Mesendoderm (in vitro differentiated cells): ENCODE results near the gene PSORS1C1. TPM values are rescaled to one million over a fixed set of nuclear protein-coding genes. Genes with fewer than 3 reads are reported as not detected.
"Not testable (repeated sequence)": the region's sequence is repeated elsewhere in the genome, so short reads cannot be mapped to it uniquely, and the experiment has no call there.

Source experiments
- DNase-seq: peaks from one replicate; pipeline ENCODE4 v3.0.0; 2013
- H2AK5ac ChIP-seq: 2 replicates; pipeline ENCODE4 v1.6.1; 2013; ENCODE audit warnings: low read length, inconsistent platforms
- H2BK120ac ChIP-seq: 2 replicates; pipeline ENCODE4 v1.6.1; 2013; ENCODE audit warnings: low read depth, mild to moderate bottlenecking, low read length, moderate library complexity, mixed read lengths
- H2BK15ac ChIP-seq: replicated peaks from 2 replicates; pipeline ENCODE4 v1.6.1; 2013; ENCODE audit warnings: low read depth, mild to moderate bottlenecking, moderate library complexity
- H2BK5ac ChIP-seq: 2 replicates; pipeline ENCODE4 v1.6.1; 2013; ENCODE audit warnings: low read length, inconsistent platforms
- H3K18ac ChIP-seq: 2 replicates; pipeline ENCODE4 v1.6.1; 2013; ENCODE audit warnings: mild to moderate bottlenecking, low read length, mixed read lengths
- H3K23ac ChIP-seq: one replicate; pipeline ENCODE4 v1.6.1; 2013; ENCODE audit warnings: low read length
- H3K27ac ChIP-seq: 2 replicates; pipeline ENCODE4 v1.5.1; 2013; ENCODE audit warnings: low read depth, mild to moderate bottlenecking, inconsistent platforms, low read length, moderate library complexity
- H3K27me3 ChIP-seq: 2 replicates; pipeline ENCODE4 v1.6.1; 2013; ENCODE audit warnings: low read length, control low read depth, mild to moderate bottlenecking, inconsistent platforms; ENCODE audit not compliant: insufficient read depth, poor library complexity
- H3K36me3 ChIP-seq: 2 replicates; pipeline ENCODE4 v1.6.1; 2013; ENCODE audit warnings: low read length, inconsistent platforms; ENCODE audit not compliant: control insufficient read depth, insufficient read depth
- H3K4ac ChIP-seq: one replicate; pipeline ENCODE4 v1.6.1; 2013; ENCODE audit warnings: low read depth, mild to moderate bottlenecking, low read length, moderate library complexity
- H3K4me1 ChIP-seq: 2 replicates; pipeline ENCODE4 v1.6.1; 2013; ENCODE audit warnings: low read depth, low read length, inconsistent platforms; ENCODE audit not compliant: control insufficient read depth
- H3K4me2 ChIP-seq: 2 replicates; pipeline ENCODE4 v1.6.1; 2013; ENCODE audit warnings: low read length
- H3K4me3 ChIP-seq: 2 replicates; pipeline ENCODE4 v1.5.1; 2013; ENCODE audit warnings: mild to moderate bottlenecking, low read length
- H3K56ac ChIP-seq: one replicate; pipeline ENCODE4 v1.6.1; 2013; ENCODE audit warnings: low read length
- H3K79me1 ChIP-seq: 2 replicates; pipeline ENCODE4 v1.6.1; 2013; ENCODE audit warnings: low read length, inconsistent platforms
- H3K79me2 ChIP-seq: 2 replicates; pipeline ENCODE4 v1.6.1; 2013; ENCODE audit warnings: mild to moderate bottlenecking, low read length; ENCODE audit not compliant: control insufficient read depth, insufficient read depth
- H3K9ac ChIP-seq: 2 replicates; pipeline ENCODE4 v1.6.1; 2013; ENCODE audit warnings: low read length, inconsistent platforms
- H4K5ac ChIP-seq: one replicate; pipeline ENCODE4 v1.6.1; 2013; ENCODE audit warnings: low read length
- H4K8ac ChIP-seq: one replicate; pipeline ENCODE4 v1.6.1; 2013; ENCODE audit warnings: low read depth, mild to moderate bottlenecking, control low read depth, low read length, moderate library complexity
- WGBS: extraction: QIAGEN DNeasy Blood & Tissue Kit; methylation state at CpG from one replicate; pipeline ENCODE4 v1.1.7; 2013; ENCODE audit warnings: low lambda C conversion rate, missing lambda C conversion rate; ENCODE audit not compliant: insufficient coverage; ENCODE audit errors: extremely low coverage; 5-methylcytosine and 5-hydroxymethylcytosine counted together
- polyA plus RNA-seq, 2 experiments: library from polyadenylated mRNA; stranded (reverse); fragments of 200-250 nt; gene quantifications; one replicate each; pipeline ENCODE4 v1.2.3, GENCODE V29; 2013

PSORS1C1 gene
- 0.73 TPM for polyA plus RNA-seq (2013, experiment 1 of 2)
- 0.41 TPM for polyA plus RNA-seq (2013, experiment 2 of 2)

DNA sequence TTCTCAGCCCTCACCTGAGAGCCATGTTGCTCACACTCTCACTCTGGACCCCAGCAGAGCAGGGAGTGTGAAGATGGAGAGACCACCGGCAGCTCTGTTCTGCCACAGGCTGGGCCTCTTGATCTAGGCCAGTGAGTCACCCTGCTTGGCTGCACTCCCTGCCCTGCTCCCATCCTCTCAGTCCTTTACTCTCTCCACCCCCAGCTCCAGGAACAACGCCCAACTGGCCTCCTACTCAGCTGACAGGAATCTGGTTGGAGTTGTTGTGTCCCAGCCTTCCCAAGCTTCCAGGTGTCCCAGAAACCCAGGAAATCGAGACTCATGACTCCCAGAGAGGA, at the start of gene PSORS1C1:
Gene PSORS1C1, plus strand, starts transcription at position 260 of the 338 bp plus-strand sequence. CDS start 14,833 bp downstream, outside the sequence.
- H2BK5ac ChIP-seq = peak within 1 kb of the TSS; percentile 30
- WGBS = no CpG with 5 or more reads among the region's 3 CpGs
- H2AK5ac ChIP-seq = peak within 1 kb of the TSS; percentile 85
- no peaks in the 10 kb centered on the region for H3K36me3 ChIP-seq
- peaks cover 15% of the 10 kb centered on the region for H3K4me1 ChIP-seq
- no peak within 1 kb of the TSS for H3K4ac ChIP-seq
- peak within 1 kb of the TSS; percentile 60 for H3K56ac ChIP-seq
- no peaks in the 10 kb centered on the region for H3K79me2 ChIP-seq
- no peak within 1 kb of the TSS for H3K4me2 ChIP-seq
- peak; percentile 88 for DNase-seq
- no peak within 1 kb of the TSS for H4K8ac ChIP-seq
- H3K27me3 ChIP-seq = no peaks in the 10 kb centered on the region
- no peak within 1 kb of the TSS for H2BK120ac ChIP-seq
- H3K27ac ChIP-seq = peak within 1 kb of the TSS; percentile 36
- peak within 1 kb of the TSS; percentile 47 for H3K9ac ChIP-seq
- H3K18ac ChIP-seq = no peak within 1 kb of the TSS
- no peak within 1 kb of the TSS for H2BK15ac ChIP-seq
- no peak within 1 kb of the TSS for H3K4me3 ChIP-seq
- no peaks in the 10 kb centered on the region for H3K79me1 ChIP-seq
- H4K5ac ChIP-seq = no peak within 1 kb of the TSS
- no peak within 1 kb of the TSS for H3K23ac ChIP-seq

DNA sequence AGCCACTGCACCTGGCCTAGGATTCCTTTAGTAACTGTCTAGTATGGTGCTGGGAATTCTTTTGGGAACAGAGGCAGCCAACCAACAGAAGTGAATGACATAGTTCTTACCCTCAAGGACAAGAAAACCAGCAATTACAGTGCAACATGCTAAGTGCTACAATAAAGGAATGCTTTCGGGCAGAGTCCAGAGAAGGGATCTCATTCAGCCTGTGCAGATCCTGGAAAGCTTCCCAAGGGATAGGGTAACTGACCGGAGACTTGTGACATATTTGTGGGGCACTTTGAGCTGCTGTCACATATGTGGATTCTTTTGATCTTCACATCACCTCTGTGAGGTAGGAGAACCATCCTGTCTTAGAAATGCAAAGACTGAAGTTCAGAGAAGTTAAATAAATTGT, 49.0 kb upstream of the PSORS1C1 start:
- H3K79me2 ChIP-seq = no peaks in the 10 kb centered on the region
- no peak overlapping the region for H2AK5ac ChIP-seq
- H3K4me3 ChIP-seq = no peak overlapping the region
- no peak overlapping the region for H3K4me2 ChIP-seq
- WGBS = no CpG with 5 or more reads among the region's 2 CpGs
- no peak overlapping the region for H2BK5ac ChIP-seq
- H2BK15ac ChIP-seq = no peak overlapping the region
- H3K79me1 ChIP-seq = no peaks in the 10 kb centered on the region
- H3K18ac ChIP-seq = no peak overlapping the region
- no peak overlapping the region for H2BK120ac ChIP-seq
- H3K4me1 ChIP-seq = no peaks in the 10 kb centered on the region
- no peak overlapping the region for H3K56ac ChIP-seq
- H3K27ac ChIP-seq = no peak overlapping the region
- H4K5ac ChIP-seq = no peak overlapping the region
- H3K9ac ChIP-seq = no peak overlapping the region
- no peaks in the 10 kb centered on the region for H3K27me3 ChIP-seq
- no peak overlapping the region for H3K23ac ChIP-seq
- H4K8ac ChIP-seq = no peak overlapping the region
- no peaks in the 10 kb centered on the region for H3K36me3 ChIP-seq
- no peak for DNase-seq
- no peak overlapping the region for H3K4ac ChIP-seq

GRCh38 chr6:31067028-31067427, 47.6 kb upstream of the PSORS1C1 start:
- H3K4me2 ChIP-seq, H3K4me3 ChIP-seq, H3K4me1 ChIP-seq, DNase-seq, H3K9ac ChIP-seq, H3K18ac ChIP-seq, H2BK120ac ChIP-seq, H2BK5ac ChIP-seq, H3K27me3 ChIP-seq, H3K23ac ChIP-seq, H4K5ac ChIP-seq, H2AK5ac ChIP-seq, H2BK15ac ChIP-seq, H3K56ac ChIP-seq, H3K79me2 ChIP-seq, H3K27ac ChIP-seq, H4K8ac ChIP-seq, H3K79me1 ChIP-seq, H3K4ac ChIP-seq, H3K36me3 ChIP-seq: not testable (repeated sequence)
- WGBS = no CpG with 5 or more reads among the region's 32 CpGs

DNA sequence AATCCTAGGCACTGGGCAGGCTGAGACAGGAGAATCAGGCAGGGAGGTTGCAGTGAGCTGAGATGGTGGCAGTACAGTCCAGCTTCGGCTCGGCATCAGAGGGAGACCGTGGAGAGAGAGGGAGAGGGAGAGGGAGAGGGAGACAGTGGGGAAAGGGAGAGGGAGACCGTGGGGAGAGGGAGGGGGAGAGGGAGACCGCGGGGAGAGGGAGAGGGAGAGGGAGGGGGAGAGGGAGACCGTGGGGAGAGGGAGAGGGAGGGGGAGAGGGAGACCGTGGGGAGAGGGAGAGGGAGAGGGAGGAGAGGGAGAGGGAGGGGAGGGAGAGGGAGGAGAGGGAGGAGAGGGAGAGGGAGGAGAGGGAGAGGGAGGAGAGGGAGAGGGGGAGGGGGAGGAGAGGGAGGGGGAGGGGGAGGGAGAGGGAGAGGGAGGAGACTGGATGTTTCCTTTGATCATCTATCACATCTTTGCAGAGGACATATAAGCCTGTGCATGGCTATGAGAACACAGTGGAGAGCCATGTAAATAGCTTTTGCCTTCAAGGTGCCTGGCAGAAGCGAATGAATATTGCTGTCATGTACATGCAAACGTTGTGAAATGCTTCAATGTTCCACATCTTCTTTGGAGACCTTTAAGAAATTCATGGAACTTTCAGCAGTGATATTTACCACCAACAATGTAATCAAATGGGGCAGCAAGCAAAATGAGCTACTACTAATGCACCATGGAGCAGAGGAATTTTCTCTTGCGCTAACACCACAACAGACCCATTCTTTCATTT, 46.5 kb upstream of the PSORS1C1 start:
- H2AK5ac ChIP-seq, H3K4me1 ChIP-seq, DNase-seq, H4K5ac ChIP-seq, H3K4me3 ChIP-seq, H2BK15ac ChIP-seq, H4K8ac ChIP-seq, H2BK5ac ChIP-seq, H3K4ac ChIP-seq, H3K9ac ChIP-seq, H3K23ac ChIP-seq, H2BK120ac ChIP-seq, H3K79me1 ChIP-seq, H3K56ac ChIP-seq, H3K36me3 ChIP-seq, H3K79me2 ChIP-seq, H3K27ac ChIP-seq, H3K18ac ChIP-seq, H3K4me2 ChIP-seq, H3K27me3 ChIP-seq: not testable (repeated sequence)
- no CpG with 5 or more reads among the region's 11 CpGs for WGBS

DNA sequence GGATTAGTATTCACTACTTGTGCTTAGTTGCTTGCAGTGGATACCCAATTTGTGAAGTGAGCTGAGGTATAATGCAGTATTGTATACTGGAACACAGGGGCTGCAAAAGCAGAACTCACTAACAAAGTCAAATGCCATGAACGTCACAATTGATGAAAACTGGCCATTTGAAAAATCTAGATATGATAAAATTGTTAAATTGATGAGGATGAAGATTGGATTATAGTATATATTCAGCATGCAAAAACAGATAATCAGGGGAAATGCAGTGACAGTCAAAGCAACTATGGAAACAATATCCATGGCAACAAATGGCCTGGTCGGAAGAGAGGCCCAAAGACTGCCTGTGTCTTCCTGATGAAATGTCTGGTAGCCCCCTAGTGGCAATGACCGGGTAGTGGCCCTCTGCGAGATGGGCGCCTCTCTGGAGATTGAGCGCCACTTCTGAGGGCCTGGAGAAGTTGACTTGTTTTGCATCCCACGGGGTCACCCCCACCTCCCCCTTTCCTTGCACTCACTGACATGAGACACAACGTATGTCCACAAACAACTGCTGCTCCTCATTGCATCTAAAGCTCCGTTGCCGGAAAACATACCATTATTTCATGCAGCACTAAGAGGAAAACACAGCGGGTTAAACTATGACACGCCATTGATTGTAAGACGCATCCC, 45.8 kb upstream of the PSORS1C1 start:
- H3K4me2 ChIP-seq = no peak overlapping the region
- no peak overlapping the region for H3K27ac ChIP-seq
- no peak overlapping the region for H3K56ac ChIP-seq
- H3K79me1 ChIP-seq = no peaks in the 10 kb centered on the region
- WGBS = no CpG with 5 or more reads among the region's 13 CpGs
- H3K4ac ChIP-seq = no peak overlapping the region
- H2BK5ac ChIP-seq = no peak overlapping the region
- no peak overlapping the region for H2BK120ac ChIP-seq
- H3K79me2 ChIP-seq = no peaks in the 10 kb centered on the region
- no peak overlapping the region for H3K4me3 ChIP-seq
- no peak overlapping the region for H3K9ac ChIP-seq
- no peak overlapping the region for H4K5ac ChIP-seq
- no peak overlapping the region for H2BK15ac ChIP-seq
- no peak overlapping the region for H3K18ac ChIP-seq
- no peaks in the 10 kb centered on the region for H3K4me1 ChIP-seq
- no peak overlapping the region for H2AK5ac ChIP-seq
- no peak overlapping the region for H4K8ac ChIP-seq
- no peaks in the 10 kb centered on the region for H3K36me3 ChIP-seq
- no peaks in the 10 kb centered on the region for H3K27me3 ChIP-seq
- DNase-seq = peak; percentile 92
- H3K23ac ChIP-seq = no peak overlapping the region
